GM21381 (cell line): Measurements from ENCODE around the gene FMNL3.
"Not testable (repeated sequence)": the region's sequence is repeated elsewhere in the genome, so short reads cannot be mapped to it uniquely, and the experiment has no call there.

ENCODE experiments used
- ATAC-seq: cut with Tn5 transposase; IDR thresholded peaks from one replicate; pipeline ENCODE4 v1.9.1; 2021; ENCODE audit warnings: mild to moderate bottlenecking, moderate library complexity; ENCODE audit not compliant: unreplicated experiment

FMNL3 gene

DNA sequence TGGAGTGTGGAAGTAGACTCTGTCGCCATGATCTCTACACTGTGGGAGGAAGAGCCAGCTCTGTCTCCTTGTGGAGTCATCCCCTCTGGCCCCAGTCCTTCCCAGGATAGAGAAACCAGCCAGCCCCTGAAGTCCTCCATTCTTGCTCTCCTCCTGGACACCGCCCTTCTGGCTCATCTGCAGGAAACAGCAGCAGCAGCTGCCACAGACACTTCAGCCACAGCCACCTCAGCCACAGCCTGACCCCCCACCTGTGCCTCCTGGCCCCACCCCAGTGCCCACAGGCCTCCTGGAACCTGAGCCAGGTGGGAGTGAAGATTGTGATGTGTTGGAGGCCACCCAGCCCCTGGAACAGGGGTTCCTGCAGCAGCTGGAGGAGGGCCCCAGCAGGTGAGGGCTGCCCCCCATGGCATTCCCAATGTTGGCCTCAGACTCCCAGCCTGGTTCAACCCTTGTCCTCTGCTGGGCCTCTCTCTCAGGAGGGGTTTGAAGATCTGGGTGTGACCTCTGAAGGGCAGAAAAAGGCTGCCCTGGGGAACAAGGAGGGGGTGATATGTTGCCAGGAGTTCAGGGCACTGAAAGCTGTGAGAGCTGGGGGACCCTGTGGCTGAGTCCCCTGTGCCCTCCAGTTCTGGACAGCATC is 73.4 kb downstream of the FMNL3 start:
- ATAC-seq, result no peak

DNA sequence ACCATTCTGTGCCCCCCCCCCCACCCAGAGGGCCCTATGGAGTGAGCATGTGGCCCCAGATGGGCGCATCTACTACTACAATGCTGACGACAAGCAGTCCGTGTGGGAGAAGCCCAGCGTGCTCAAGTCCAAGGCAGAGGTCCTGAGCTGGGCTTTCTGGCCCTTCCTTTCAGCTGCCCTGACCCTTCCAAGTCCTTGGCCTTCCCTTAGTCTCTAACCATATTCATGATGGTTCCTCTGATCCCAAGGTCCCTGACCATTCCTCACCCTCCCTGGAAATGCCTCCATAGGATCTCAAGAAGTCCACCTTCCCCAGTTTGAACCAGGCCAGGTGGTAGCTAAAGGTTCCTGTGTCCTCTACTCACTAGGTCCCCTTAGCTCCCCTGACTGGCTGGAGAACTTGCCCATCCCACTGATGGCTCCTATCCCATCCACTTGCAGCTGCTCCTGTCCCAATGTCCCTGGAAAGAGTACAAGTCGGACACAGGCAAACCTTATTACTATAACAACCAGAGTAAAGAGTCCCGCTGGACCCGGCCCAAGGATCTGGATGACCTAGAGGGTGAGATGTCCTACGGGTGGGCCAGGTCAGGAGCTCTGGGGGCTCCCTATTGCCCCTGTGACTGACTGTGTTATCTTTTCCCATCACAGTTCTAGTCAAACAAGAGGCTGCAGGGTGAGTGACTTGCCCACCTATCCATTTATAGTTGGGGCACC is 74.1 kb downstream of the FMNL3 start:
- ATAC-seq, result no peak

DNA sequence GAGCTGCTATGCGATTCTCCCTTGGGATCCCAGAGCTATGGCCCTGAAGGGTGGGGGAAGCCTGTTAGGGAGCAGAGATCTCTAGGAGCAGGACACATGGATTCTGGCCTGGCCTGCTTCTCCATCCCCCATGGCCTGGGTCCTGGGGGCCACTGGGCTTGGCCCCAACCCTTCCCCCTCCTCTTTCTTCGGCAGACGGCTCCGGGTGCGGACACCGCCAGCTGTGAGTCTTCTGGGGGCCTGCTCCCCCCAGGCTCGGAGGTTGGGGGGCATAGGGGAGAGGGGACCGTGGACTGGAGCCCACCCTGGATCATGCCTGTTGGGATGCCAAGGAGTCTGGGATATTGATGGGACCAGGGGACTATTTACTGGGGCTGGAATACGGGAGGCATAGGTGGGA is 74.8 kb downstream of the FMNL3 start:
- ATAC-seq, result no peak

DNA sequence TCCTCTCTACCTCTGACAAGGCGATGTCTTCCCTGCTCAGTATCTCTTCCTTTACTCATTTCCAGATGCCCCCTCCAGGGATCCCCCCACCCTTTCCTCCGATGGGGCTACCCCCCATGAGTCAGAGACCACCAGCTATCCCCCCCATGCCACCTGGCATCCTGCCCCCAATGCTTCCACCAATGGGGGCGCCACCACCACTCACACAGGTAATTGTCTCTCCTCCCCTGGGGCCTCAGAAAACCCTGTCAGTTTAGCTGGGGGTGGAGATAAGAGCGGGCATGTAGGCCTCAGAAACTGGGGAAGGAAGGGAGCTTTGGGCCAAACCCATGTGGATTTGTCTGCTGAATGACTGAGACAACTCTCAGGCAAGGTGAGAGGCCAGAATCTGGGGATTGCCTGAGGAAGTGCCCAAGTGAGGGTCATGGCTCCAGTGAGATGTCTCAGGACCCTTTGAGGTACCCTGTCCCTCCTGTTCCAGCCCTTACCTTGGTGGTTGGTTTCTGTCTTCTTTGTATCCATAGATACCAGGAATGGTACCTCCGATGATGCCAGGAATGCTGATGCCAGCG is 75.8 kb downstream of the FMNL3 start:
- no peak for ATAC-seq

DNA sequence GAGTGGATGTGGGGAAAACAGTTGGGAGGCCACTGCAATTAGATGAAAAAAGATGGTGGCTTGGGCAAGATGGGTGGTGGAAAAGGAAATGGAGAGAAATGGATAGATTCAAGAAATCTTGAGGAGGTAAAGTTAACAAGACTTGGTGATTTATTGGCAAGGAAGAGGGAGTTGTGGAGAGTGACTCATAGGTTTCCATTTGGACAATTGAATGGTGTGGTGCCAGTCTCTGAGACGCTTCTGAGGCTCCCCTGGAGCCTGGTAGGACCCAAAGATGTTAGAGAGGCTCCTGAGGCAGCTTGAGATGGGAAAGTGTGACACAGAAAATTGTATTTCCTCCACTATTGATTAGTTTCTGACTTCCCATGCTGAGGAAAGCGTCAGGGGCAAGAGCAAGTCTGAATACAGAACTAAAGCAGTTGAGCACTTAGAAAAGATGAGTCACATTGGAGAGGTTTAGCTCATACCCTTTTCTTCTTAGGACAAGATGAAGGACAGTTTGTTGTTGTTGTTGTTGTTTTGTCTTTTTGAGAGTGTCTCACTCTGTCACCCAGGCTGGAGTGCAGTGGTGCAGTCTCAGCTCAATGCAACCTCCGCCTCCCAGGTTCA is 79.3 kb downstream of the FMNL3 start:
- no peak for ATAC-seq

DNA sequence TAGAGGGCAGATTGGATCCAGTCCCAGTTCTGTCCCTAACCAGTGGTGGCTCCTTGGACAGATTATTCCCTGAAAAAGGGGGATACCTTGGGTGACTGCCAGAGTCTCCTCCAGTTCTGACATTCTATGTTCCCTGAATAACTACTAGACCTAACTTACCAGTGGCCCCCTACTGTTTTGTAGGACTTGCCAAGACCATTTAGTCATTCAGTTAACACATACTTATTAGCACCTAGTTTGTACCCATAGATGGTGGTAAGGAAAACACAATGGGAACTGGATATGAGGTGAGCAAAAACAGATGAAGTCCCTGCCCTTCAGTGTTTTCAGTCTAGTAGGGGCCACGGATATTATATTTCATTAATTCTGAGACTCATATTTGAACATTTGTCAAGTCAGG is 80.4 kb downstream of the FMNL3 start:
- ATAC-seq, result no peak

DNA sequence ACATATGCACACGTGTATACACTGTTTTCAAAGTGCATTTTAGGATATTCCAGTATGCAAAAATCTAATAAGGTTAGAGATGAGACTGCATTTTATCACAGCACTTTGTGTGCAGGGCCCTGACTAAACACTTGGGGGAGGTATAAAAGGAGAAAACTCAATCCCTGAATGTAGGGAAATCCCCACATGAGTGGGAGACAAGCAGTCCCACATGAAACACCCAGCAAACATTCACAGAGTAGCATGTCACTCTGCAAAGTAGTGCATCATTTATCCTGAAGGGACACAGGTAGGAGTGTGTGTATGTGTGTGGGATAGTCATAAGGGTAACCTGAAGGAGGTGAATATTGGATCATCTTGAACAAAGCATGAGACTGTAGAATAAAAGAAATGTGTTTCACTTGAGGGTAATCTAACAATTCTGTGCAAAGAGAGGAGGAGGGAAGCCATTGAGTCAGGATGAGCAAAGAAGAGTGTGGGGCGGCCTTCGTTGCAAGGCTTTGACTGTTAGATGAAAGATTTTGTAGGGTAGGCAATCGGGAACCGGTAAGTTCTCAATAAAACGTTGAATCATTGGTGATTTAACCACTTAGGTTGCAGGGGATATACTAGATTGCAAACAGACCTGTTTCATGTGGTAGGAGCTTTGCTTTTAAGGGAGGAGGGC is 80.9 kb downstream of the FMNL3 start:
- ATAC-seq, result no peak

DNA sequence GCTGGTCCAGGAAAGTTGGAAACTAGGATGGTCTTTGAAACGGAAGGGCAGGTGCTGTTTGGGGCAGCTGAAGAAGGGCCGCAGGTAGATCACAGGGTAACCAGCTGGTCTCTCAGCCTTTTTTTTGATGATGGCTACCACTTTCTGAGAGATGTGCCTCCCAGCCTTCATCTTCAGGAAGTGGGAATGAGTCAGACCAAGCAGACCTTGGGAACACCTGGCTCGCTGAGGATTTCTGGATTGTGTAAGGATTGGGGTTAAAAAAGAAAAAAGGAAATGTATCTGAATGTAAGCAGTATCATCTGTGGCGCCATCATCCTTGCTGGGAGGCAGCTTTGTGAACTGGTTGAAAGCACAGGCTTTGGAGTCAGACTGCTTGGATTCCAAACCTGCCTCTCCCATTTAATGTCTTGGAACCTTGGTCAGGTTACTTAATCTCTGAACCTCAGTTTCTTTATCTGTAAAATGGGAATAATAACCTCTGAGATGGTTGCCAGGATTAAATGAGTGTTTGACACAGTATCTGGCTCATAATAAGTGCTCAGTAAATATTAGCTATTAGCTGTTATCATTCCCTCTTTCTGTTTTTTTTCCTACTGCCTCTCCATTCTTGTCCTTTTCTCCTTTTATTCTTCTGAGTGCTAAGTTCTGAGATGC is 82.2 kb downstream of the FMNL3 start:
- ATAC-seq, result no peak

DNA sequence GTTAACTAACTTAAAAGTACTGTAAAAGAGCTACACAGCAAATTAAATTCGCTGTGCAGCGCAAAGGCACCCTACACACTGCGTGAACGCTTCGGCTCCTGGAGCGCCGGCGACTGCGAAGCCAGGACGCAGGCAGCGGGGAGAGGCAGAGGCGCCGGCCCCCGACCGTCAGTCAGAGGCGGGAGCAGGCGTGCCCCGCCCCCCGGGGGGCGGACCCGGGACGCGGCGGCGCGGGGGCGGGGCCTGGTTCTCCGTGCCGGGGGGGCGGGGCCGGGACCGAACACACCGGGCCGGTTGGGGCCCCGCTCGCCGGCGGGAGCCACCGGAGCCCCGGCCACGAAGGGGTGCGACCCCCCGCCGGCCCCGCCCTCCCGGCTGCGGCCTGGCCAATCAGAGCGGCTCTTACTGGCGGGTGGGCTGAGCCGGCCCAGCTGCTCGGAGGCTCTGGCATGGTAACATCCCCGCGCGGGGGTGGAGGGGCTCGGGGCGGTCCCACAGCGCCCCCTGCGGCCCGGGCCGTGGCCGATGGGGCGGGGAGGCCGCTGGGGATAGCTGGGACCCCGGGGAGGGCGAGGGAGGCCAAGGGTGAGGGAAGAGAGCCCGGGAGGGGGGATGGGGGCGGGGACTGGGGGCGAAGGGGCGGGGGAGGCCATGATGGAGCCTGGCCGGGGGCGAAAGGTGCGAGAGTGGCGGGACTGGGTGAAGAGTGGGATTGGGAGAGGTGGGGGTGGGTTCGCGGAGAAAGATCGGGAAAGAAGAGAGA is 83.9 kb downstream of the FMNL3 start, which contains the start of gene PRPF40B:
Gene PRPF40B, plus strand, starts transcription at position 420 of the 763 bp plus-strand sequence. Its CDS starts 30 bp downstream, at position 450.
- peak; percentile 64 for ATAC-seq

DNA sequence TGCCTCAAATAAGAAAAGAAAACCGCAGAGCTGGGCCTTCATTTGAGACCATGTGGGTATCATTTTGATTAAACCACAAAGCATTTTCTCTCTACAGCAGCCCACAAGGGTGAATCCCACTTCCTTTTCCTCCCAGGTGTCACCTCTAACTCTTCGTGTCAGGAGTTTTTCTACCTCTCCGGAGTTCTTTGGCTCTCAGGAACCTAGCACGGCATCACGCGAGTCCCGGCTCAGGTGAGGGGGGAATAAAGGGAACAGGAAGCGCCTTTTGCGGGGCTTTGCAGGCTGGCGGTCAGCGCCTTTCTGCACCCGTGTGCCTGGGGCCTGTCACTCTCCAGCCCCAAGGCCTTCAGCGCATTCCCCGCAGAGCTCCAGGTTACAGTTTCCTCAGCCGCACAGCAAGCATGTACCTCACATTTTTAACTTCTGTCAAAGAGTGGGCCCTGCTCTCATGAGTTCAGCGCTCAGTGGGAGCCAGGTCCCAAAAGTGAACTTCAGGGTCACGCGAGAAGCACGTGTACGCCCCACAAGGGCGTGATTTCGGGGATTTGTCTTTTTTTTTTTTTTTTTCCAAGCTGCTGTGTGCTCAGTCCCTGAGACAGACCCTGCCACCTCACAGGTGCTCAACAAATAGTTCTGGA is 84.6 kb downstream of the FMNL3 start:
- peak; percentile 29 for ATAC-seq

DNA sequence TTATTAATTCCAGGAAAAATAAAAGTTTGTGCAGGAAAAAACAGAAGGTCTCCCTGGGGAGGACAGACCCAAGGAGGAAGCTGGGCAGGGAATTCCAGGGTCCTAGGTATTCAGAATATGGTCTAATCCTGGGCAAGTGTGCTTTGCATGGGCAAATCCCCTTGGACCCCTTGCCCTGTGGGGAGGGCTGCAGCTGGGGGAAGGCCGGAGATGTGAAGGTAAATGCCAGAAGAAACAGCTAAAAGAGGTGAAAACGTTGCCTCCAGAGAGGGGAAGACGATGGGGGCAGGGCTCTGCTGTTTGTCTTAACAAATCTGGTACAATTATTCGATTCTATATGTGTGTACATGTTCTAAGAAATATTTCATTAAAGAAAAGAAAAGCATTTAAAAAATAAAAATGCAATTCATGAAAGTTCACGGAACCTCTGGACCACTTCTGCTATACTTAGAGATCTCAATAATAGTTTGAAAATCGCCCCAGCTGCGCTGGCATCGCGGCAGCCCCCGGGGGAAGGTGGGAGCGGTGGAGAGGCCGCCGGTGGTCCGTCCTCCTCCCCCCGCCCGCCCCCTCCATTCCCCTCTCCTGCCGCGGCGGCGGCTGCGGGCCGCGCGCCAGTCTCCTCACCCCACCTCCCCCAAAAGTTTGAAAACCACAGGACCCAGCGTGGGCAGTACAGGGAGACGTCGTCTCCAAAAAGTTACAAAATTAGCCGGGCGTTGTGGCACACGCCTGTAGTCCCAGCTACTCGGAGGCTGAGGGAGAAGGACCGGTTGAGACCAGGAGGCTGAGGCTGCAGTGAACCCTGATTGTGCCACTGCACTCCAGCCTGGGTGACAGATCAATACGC is 85.3 kb downstream of the FMNL3 start:
- ATAC-seq, result peak; percentile 1

DNA sequence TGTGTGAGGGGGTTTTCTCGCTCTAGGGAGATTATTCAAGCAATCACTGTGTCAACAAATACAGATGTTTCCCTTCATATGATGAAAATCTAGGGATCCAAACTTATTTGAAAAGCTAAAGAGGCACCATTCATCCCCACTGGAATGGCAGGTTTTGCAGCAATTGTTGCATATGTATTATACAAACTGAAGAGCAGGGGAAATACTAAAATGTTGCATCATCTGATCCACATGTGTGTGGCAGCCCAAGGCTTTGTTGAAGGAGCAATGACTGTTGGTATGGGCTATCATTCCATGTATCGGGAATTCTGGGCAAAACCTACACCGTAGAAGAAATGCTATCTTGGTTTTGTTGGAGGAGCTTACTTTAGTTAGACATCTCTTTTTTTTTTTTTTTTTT is 87.9 kb downstream of the FMNL3 start:
- no peak for ATAC-seq

DNA sequence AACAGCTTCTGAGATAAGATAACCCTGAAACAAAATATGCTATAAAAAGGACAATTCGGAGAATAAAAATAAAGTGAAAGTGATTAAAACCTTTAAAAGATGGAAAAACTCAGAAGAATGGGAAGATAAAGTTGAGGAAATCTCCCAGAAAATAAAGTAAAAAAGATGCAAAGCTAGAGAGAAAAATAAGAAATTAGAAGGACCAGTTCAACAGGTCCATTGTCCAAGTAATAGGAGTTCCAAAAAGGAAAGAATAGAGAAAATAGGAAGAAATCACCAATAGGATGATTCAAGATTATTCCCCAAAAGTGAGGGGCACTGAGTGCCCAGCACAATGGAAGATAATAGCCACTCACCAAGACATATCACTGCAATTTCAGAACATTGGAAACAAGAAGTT is 88.6 kb downstream of the FMNL3 start:
- no peak for ATAC-seq

DNA sequence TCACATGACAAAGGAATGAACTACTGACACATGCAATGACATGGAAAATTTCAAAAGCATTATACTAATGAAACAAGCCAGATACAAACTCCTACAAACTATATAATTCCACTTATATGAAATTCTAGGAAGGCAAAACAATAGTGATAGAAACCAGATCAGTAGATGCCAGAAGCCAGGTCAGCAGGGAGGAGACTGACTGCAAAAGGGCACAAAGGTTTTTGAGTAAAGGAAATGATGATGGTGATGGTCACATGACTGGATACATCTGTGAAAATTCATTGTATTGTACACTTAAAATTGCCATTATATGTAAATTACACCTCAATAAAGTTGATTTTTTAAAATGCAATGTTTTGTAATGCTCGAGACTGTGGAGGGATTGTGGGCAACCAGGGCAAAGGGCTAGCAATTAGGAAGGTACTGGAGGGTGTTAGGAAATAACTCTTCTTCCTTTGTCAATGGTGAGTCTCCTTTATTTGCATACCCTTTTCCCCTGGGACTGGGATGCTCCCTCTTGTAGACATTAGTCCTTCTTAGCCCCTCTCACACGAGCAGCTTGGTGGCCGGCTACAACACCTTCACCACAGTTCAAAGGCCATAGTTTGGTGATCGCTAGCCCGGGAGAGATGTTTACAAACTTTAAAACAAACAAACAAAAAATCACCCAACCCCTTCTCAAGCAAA is 90.5 kb downstream of the FMNL3 start:
- no peak for ATAC-seq

DNA sequence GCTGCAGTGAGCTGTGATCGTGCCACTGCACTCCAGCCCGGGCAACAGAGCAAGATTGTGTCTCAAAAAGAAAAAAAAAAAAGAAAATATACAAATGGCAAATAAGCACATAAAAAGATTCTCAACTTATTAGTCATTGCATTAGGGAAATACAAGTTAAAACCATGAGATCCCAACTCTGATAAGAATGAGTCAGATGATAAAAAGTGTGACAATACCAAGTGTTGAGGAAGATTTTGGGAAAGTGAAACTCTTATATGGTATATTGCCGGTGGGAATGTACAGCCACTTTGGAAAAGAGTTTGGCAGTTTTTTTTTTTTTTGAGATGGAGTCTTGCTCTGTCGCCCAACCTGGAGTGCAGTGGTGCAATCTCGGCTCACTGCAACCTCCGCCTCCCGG is 91.5 kb downstream of the FMNL3 start:
- ATAC-seq, result no peak

DNA sequence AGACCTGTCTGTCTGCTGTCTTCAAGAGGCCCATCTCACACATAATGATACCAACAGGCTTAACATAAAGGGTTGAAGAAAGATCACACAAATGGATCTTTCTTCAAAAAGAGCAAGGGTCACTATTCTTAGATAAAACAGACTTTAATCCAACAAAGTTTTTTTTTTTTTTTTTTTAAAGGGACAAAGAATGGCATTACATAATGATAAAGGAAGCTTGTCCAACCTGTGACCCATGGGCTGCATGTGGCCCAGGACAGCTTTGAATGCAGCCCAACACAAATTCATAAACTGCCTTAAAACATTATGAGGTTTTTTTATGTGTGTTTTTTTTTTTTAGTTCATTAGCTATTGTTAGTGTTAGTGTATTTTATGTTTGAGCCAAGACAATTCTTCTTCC is 95.0 kb downstream of the FMNL3 start:
- ATAC-seq, result no peak

DNA sequence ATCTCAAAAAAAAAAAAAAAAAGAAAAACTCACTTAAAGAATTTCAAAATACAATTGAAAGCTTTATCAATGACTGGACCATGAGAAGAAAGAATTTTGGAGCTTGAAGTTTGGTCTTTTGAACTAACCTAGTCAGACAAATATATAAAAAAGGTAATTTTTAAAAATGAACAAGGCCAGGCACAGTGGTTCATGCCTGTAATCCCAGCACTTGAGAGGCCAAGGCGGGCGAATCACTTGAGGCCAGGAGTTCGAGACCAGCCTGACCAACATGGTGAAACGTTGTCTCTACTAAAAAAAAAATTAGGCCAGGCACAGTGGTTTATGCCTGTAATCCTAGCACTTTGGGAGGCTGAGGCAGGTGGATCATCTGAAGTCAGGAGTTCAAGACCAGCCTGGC is 96.4 kb downstream of the FMNL3 start:
- ATAC-seq, result not testable (repeated sequence)

DNA sequence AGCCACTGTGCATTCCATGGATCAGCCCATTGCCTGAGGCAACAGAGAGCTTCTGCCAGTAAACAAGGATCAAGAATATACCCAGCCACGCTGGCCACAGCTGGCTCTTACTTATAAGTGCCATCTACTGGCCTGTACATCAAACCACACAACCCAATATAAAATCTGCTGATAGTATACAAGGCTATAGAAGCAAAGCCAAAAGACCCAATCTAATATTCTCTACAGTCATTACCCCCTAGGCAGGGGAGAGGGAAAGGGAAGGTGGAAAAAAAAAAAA is 97.4 kb downstream of the FMNL3 start:
- no peak for ATAC-seq
